Measurements from ENCODE around the gene SLC6A18. TPM values are rescaled to one million over a fixed set of nuclear protein-coding genes. Genes with fewer than 3 reads are reported as not detected.

Gene SLC6A18
- total and polyA plus RNA-seq, 2 of the 13 experiments (the other 11 are each of a cell fraction or from before 2014, with no cell fraction given), result not detected

DNA sequence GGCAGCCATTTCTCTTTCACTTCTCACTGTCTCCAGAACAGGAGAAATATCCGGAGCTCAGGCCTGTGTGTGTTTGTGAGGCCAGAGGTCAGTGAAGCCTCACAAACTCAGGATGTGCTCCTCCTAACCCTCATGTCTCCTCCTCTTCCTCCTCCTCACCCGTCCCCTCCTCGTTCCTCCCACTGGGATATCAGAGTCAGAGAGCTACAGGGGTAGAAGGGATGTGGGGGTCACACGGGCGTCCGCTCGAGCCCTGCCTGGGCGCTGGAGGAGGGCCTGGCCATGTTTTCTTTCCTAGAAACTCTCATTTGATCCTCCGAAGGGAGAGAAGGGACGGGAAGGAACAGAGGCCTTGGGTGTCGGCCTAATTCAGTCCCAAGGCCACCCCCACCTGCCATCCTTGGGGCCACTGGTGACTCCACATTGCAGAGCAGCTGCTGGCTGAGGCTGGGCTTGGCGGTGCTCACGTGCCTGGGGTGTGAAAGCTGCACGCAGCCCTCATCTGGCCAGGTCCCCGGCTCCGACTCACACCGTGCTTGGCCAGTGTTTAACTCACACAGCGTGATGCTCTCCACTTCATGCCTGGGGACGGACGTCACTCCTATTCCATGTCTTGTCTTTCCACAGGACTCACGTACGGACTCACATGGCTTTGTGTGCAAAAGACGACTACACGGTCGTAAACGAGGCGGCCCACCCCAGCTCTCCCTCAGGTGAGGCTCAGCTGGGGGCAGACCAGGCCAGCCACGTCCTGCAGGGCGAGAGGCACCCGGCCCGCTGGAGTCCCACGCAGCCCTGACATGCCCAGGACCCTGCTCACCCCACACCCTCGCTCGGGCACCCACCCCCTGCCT, 46.4 kb upstream of the SLC6A18 start (continued):
- TF ChIP-seq KDM2A (CRISPR knock-in tag; IDR thresholded peaks at IDR 0.05; ENCODE audit: borderline replicate concordance, low read depth), result 0 out of 2 replicates have a peak, but pooled peaks have one; percentile 30
- TF ChIP-seq ZC3H13 (CRISPR knock-in tag; IDR thresholded peaks at IDR 0.05), result 0 out of 2 replicates have a peak, but pooled peaks have one; percentile 42
- peak; percentile 75; the same call in 1 of the 2 replicates for TF ChIP-seq SALL2 (CRISPR knock-in tag; IDR thresholded peaks at IDR 0.05)
- no peak for TF ChIP-seq ZNF383 (CRISPR knock-in tag; IDR thresholded peaks at IDR 0.05; ENCODE audit: borderline replicate concordance)
- 0 out of 2 replicates have a peak, but pooled peaks have one; percentile 16 for TF ChIP-seq MEF2D (CRISPR knock-in tag; IDR thresholded peaks at IDR 0.05)
- TF ChIP-seq, protein P1, sequence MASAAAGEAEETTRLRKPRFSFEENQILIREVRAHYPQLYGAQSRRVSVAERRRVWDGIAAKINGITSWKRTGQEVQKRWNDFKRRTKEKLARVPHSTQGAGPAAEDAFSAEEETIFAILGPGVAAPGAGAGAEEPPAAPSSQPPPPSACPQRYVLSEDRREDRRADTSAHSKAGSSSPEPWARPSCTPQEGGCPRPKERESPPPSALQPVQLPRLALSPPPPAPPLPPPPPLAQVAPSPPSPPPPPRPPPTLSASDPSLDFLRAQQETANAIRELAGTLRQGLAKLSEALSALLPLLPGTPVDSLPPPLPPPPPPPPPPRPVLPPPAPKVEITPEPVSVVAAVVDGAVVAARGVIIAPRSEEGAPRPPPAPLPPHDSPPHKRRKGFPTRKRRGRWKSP (CRISPR knock-in tag; IDR thresholded peaks at IDR 0.05), result 0 out of 2 replicates have a peak, but pooled peaks have one; percentile 16
- TF ChIP-seq FOXA3 (CRISPR knock-in tag; IDR thresholded peaks at IDR 0.05), result 0 out of 2 replicates have a peak, but pooled peaks have one; percentile 18
- no peak for TF ChIP-seq ZNF296 (CRISPR knock-in tag; conservative IDR thresholded peaks at IDR 0.05)
- TF ChIP-seq, protein P2, sequence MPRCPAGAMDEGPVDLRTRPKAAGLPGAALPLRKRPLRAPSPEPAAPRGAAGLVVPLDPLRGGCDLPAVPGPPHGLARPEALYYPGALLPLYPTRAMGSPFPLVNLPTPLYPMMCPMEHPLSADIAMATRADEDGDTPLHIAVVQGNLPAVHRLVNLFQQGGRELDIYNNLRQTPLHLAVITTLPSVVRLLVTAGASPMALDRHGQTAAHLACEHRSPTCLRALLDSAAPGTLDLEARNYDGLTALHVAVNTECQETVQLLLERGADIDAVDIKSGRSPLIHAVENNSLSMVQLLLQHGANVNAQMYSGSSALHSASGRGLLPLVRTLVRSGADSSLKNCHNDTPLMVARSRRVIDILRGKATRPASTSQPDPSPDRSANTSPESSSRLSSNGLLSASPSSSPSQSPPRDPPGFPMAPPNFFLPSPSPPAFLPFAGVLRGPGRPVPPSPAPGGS (CRISPR knock-in tag; IDR thresholded peaks at IDR 0.05), result peak; percentile 21; the same call in 1 of the 2 replicates
- TF ChIP-seq ZSCAN12 (CRISPR knock-in tag; IDR thresholded peaks at IDR 0.05), result no peak
- 0 out of 2 replicates have a peak, but pooled peaks have one; percentile 19 for TF ChIP-seq ZBTB7B (CRISPR knock-in tag; IDR thresholded peaks at IDR 0.05)
- TF ChIP-seq SUZ12 (IDR thresholded peaks at IDR 0.05; ENCODE audit: low read depth, low read length), result no peak
- TF ChIP-seq CCDC6 (CRISPR knock-in tag; IDR thresholded peaks at IDR 0.05), result 0 out of 2 replicates have a peak, but pooled peaks have one; percentile 31
- TF ChIP-seq TFDP2 (CRISPR knock-in tag; IDR thresholded peaks at IDR 0.05), result peak; percentile 35; the same call in 1 of the 2 replicates
- TF ChIP-seq ZNF12 (CRISPR knock-in tag; IDR thresholded peaks at IDR 0.05), result no peak
- TF ChIP-seq, protein P3, sequence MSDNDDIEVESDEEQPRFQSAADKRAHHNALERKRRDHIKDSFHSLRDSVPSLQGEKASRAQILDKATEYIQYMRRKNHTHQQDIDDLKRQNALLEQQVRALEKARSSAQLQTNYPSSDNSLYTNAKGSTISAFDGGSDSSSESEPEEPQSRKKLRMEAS (IDR thresholded peaks at IDR 0.05), result peak; percentile 91
- TF ChIP-seq ZNF772 (CRISPR knock-in tag; IDR thresholded peaks at IDR 0.05), result peak; percentile 57; the same call in 1 of the 2 replicates
- TF ChIP-seq YY1 (IDR thresholded peaks at IDR 0.05; ENCODE audit: insufficient read depth, insufficient replicate concordance, low read depth, low read length), result peak; percentile 10
- TF ChIP-seq ZSCAN25 (CRISPR knock-in tag; IDR thresholded peaks at IDR 0.05), result peak; percentile 38; the same call in 1 of the 2 replicates
- TF ChIP-seq HES4 (CRISPR knock-in tag; IDR thresholded peaks at IDR 0.05; ENCODE audit: borderline replicate concordance), result 0 out of 2 replicates have a peak, but pooled peaks have one; percentile 42
- peak; percentile 81 for TF ChIP-seq ZNF18 (CRISPR knock-in tag; IDR thresholded peaks at IDR 0.05; ENCODE audit: insufficient replicate concordance)
- TF ChIP-seq ERF (CRISPR knock-in tag; IDR thresholded peaks at IDR 0.05), result 0 out of 2 replicates have a peak, but pooled peaks have one; percentile 56
- TF ChIP-seq KDM5B (CRISPR knock-in tag; IDR thresholded peaks at IDR 0.05; ENCODE audit: borderline replicate concordance), result peak; percentile 65
- TF ChIP-seq ZBTB38 (CRISPR knock-in tag; IDR thresholded peaks at IDR 0.05), result 0 out of 2 replicates have a peak, but pooled peaks have one; percentile 19

Measured in HepG2 (cell line).